Measurements from ENCODE around the gene GNG4. TPM values are rescaled to one million over a fixed set of nuclear protein-coding genes. Genes with fewer than 3 reads are reported as not detected.

GNG4 gene
- total RNA-seq, 1 donor from 2014 or later: not detected

GRCh38 chr1:235516862-235517446 lies 132.6 kb downstream of the GNG4 start:
- no peak overlapping the region for H3K4me3 ChIP-seq (ENCODE audit: low read depth, low read length)
- no peak for FAIRE-seq
- no peaks in the 10 kb centered on the region for H3K36me3 ChIP-seq (ENCODE audit: control insufficient read depth, insufficient read depth, low read length)
- H3K27me3 ChIP-seq (ENCODE audit: control insufficient read depth, insufficient read depth, low read length): no peaks in the 10 kb centered on the region
- DNase-seq (ENCODE audit: low read depth): no peak
- TF ChIP-seq, protein P1, sequence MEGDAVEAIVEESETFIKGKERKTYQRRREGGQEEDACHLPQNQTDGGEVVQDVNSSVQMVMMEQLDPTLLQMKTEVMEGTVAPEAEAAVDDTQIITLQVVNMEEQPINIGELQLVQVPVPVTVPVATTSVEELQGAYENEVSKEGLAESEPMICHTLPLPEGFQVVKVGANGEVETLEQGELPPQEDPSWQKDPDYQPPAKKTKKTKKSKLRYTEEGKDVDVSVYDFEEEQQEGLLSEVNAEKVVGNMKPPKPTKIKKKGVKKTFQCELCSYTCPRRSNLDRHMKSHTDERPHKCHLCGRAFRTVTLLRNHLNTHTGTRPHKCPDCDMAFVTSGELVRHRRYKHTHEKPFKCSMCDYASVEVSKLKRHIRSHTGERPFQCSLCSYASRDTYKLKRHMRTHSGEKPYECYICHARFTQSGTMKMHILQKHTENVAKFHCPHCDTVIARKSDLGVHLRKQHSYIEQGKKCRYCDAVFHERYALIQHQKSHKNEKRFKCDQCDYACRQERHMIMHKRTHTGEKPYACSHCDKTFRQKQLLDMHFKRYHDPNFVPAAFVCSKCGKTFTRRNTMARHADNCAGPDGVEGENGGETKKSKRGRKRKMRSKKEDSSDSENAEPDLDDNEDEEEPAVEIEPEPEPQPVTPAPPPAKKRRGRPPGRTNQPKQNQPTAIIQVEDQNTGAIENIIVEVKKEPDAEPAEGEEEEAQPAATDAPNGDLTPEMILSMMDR (IDR thresholded peaks at IDR 0.05; ENCODE audit: insufficient read depth, low read length, severe bottlenecking): no peak

- Histone ChIP-seq H3K4me3 (ENCODE audit: low read depth, low read length) (no peak overlapping the region), H3K36me3 (ENCODE audit: control insufficient read depth, insufficient read depth, low read length) (no peaks in the 10 kb centered on the region), H3K27me3 (ENCODE audit: control insufficient read depth, insufficient read depth, low read length) (no peaks in the 10 kb centered on the region)
- TF ChIP-seq, protein P1 (IDR thresholded peaks at IDR 0.05; ENCODE audit: insufficient read depth, low read length, severe bottlenecking): no peak
- FAIRE-seq: no peak
- DNase-seq (ENCODE audit: low read depth): no peak
Observed at GRCh38 chr1:235515844-235516512, 133.6 kb downstream of the GNG4 start.

GRCh38 chr1:235513495-235514366 lies 135.9 kb downstream of the GNG4 start:
- Histone ChIP-seq H3K36me3 (ENCODE audit: control insufficient read depth, insufficient read depth, low read length) (no peaks in the 10 kb centered on the region), H3K4me3 (ENCODE audit: low read depth, low read length) (no peak overlapping the region), H3K27me3 (ENCODE audit: control insufficient read depth, insufficient read depth, low read length) (no peaks in the 10 kb centered on the region)
- TF ChIP-seq, protein P1 (IDR thresholded peaks at IDR 0.05; ENCODE audit: insufficient read depth, low read length, severe bottlenecking): peak; percentile 83
- DNase-seq (ENCODE audit: low read depth) (peak; percentile 58), FAIRE-seq (no peak)

DNA sequence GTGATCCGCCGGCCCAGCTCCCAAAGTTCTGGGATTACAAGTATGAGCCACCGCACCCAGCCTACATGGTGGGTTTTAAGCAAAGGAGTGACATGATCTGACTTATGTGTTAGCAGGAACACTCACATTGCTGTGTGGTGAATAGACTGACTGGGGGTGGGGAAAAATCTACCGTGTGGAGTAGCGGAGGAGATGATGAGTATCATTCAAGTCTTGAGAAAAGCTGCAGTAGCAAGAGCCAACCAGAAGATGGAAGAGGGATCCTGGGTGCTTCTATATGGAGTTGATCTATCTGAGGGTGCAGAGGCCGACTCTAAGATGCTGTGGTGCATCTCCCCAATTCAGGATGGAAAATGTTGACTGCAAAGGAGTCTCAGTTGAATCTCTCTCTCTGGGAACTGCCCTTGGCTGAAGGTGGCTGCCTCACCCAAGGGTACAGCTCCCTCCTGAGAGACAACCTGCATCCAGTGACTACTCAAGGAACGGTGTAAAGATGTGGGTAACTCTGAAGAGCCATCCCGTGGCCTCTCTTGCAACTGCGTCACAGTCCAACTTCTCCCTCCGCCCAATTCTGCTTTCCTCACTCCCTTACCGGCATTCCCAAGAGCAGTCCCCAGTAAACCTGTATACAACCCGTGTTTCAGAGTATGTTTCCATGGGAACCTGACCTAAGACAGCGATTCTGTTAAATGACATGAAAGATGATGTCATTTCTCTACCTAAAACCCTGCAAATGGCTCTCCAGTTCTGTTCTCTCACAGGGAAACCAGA lies 137.9 kb downstream of the GNG4 start:
- Histone ChIP-seq H3K36me3 (ENCODE audit: control insufficient read depth, insufficient read depth, low read length) (no peaks in the 10 kb centered on the region), H3K27me3 (ENCODE audit: control insufficient read depth, insufficient read depth, low read length) (no peaks in the 10 kb centered on the region), H3K4me3 (ENCODE audit: low read depth, low read length) (no peak overlapping the region)
- FAIRE-seq (no peak), DNase-seq (ENCODE audit: low read depth) (peak; percentile 49)
- TF ChIP-seq, protein P1 (IDR thresholded peaks at IDR 0.05; ENCODE audit: insufficient read depth, low read length, severe bottlenecking): peak; percentile 17

DNA sequence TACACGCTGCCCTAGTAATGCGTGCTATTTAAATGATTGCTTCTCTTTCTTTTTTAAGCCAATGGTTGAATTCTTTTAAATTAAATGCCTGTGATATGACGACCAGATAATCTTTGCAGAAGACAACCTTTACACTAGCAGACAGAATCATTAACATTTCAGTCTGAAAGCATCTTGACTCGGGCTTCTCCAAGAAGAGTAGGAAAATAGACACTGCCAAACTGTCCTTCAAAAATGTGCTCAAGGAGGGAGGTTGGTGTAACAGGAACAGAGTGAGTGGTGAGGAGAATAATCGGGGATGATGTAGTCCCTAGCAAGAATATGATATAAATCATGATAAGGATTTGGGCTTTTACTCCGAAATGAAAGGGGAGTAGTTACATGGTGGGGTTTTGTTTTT lies 138.8 kb downstream of the GNG4 start:
- H3K4me3 ChIP-seq (ENCODE audit: low read depth, low read length): no peak overlapping the region
- H3K27me3 ChIP-seq (ENCODE audit: control insufficient read depth, insufficient read depth, low read length): no peaks in the 10 kb centered on the region
- no peaks in the 10 kb centered on the region for H3K36me3 ChIP-seq (ENCODE audit: control insufficient read depth, insufficient read depth, low read length)
- DNase-seq (ENCODE audit: low read depth) (no peak), FAIRE-seq (no peak)
- TF ChIP-seq, protein P1 (IDR thresholded peaks at IDR 0.05; ENCODE audit: insufficient read depth, low read length, severe bottlenecking): no peak
